ENCODE results near the gene NUBP1. TPM values are rescaled to one million over a fixed set of nuclear protein-coding genes. Genes with fewer than 3 reads are reported as not detected.
A peak's percentile ranks its signal among the peaks of the same experiment; 100 is the strongest.

NUBP1 gene
- polyA plus RNA-seq, 1 donor (not counting 4 experiments of a cell fraction or from before 2014, with no cell fraction given), result 22.2 TPM

DNA sequence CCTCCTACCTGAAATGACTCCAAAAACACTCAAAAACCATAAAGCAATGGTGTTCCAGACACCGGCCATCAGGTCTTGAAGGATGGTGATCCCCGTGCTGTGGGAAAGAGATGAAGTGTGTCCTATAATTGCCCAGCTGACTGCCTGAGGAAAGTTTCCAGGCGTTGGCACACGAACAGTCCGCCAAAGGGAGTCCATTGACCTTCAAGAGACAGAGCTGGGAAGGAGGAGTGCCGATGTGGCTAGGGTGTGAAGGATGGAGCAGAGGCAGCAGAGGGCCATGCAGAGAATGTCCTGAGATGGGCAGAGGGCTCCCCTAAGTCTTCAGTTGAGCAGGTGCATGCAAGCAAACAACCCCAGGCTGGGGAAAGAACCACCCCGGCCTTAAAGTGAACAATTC is 11.9 kb upstream of the NUBP1 start:
- no peaks in the 10 kb centered on the region for H3K36me3 ChIP-seq (ENCODE audit: control insufficient read depth in 2 of 2, extremely low read depth in 1 of 2, insufficient read depth in 2 of 2, low read length in 2 of 2)
- H3K27ac ChIP-seq (ENCODE audit: control insufficient read depth, insufficient read depth, low read length), result no peak overlapping the region
- peaks cover 12% of the 10 kb centered on the region for H3K4me1 ChIP-seq (ENCODE audit: control insufficient read depth, extremely low read depth, insufficient read depth, low read length)
- H3K79me2 ChIP-seq (ENCODE audit: control insufficient read depth, insufficient read depth, low read length), result no peaks in the 10 kb centered on the region
- no peaks in the 10 kb centered on the region for H3K9me3 ChIP-seq (ENCODE audit: control insufficient read depth, low read depth, low read length)
- H4K20me1 ChIP-seq (ENCODE audit: control insufficient read depth, extremely low read depth, insufficient read depth, low read length), result no peaks in the 10 kb centered on the region
- TF ChIP-seq, protein P1, sequence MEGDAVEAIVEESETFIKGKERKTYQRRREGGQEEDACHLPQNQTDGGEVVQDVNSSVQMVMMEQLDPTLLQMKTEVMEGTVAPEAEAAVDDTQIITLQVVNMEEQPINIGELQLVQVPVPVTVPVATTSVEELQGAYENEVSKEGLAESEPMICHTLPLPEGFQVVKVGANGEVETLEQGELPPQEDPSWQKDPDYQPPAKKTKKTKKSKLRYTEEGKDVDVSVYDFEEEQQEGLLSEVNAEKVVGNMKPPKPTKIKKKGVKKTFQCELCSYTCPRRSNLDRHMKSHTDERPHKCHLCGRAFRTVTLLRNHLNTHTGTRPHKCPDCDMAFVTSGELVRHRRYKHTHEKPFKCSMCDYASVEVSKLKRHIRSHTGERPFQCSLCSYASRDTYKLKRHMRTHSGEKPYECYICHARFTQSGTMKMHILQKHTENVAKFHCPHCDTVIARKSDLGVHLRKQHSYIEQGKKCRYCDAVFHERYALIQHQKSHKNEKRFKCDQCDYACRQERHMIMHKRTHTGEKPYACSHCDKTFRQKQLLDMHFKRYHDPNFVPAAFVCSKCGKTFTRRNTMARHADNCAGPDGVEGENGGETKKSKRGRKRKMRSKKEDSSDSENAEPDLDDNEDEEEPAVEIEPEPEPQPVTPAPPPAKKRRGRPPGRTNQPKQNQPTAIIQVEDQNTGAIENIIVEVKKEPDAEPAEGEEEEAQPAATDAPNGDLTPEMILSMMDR (optimal IDR thresholded peaks at IDR 0.05 in 1 of 3, IDR thresholded peaks at IDR 0.05 in 1 of 3, conservative IDR thresholded peaks at IDR 0.05 in 1 of 3; ENCODE audit: extremely low read depth in 1 of 3, insufficient read depth in 2 of 3, low read length in 3 of 3), result no peak
- no peak for TF ChIP-seq EZH2 (IDR thresholded peaks at IDR 0.05; ENCODE audit: low read length)
- no peaks in the 10 kb centered on the region for H3K9me1 ChIP-seq (ENCODE audit: control insufficient read depth, extremely low read depth, insufficient read depth, low read length)
- dilution Hi-C loops (cut with MboI; ENCODE audit: extremely low pct_ligation_motif_present, low sequenced_read_pairs), result loop anchor here (25.0 kb wide), 1 partner anchor 181 kb away; no protein-coding TSS in a partner anchor
- no peak overlapping the region for H2AFZ ChIP-seq (ENCODE audit: control insufficient read depth, low read length)
- FAIRE-seq (no peak), DNase-seq (ENCODE audit: low read depth, low spot score) (no peak)
- no peak overlapping the region for H3K4me3 ChIP-seq (ENCODE audit: control insufficient read depth in 2 of 3, extremely low read depth in 1 of 3, insufficient read depth in 2 of 3, low read depth in 1 of 3, low read length in 3 of 3)
- H3K9ac ChIP-seq (ENCODE audit: control insufficient read depth, extremely low read depth, insufficient read depth, low read length), result no peak overlapping the region
- H3K4me2 ChIP-seq (ENCODE audit: control insufficient read depth, extremely low read depth, insufficient read depth, low read depth, low read length), result no peak overlapping the region
- peaks cover 5% of the 10 kb centered on the region for H3K27me3 ChIP-seq (ENCODE audit: control insufficient read depth, extremely low read depth, insufficient read depth, low read length)

DNA sequence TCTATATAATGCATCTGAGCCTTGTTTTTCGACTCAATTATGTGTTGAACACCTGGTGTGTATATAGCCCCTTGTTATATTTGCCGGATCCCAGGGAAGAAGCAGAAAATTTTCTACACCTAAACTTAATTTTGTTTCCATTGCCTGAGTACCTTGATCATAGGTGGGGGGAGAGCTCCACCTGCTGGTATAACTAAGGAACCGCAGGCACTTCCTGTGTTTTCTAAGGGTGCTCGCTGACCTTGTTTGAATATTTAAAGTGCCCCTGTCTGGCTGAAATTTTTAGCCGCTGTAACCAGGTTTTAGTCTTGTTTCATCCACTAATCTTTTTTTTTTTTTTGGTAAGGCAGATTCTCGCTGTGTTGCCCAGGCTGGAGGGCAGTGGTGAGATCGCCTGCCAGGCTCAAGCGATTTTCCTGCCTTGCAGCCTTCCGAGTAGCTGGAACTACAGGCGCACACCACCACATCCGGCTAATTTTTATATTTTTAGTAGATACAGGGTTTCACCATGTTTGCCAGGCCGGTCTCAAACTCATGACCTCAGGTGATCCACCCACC is 6.5 kb upstream of the NUBP1 start:
- dilution Hi-C loops (cut with MboI; ENCODE audit: extremely low pct_ligation_motif_present, low sequenced_read_pairs), result loop anchor here (25.0 kb wide), 1 partner anchor 175 kb away; no protein-coding TSS in a partner anchor
- no peaks in the 10 kb centered on the region for H3K36me3 ChIP-seq (ENCODE audit: control insufficient read depth in 2 of 2, extremely low read depth in 1 of 2, insufficient read depth in 2 of 2, low read length in 2 of 2)
- H3K27ac ChIP-seq (ENCODE audit: control insufficient read depth, insufficient read depth, low read length), result no peak overlapping the region
- H3K4me3 ChIP-seq (ENCODE audit: control insufficient read depth in 2 of 3, extremely low read depth in 1 of 3, insufficient read depth in 2 of 3, low read depth in 1 of 3, low read length in 3 of 3), result no peak overlapping the region
- TF ChIP-seq EZH2 (IDR thresholded peaks at IDR 0.05; ENCODE audit: low read length), result no peak
- TF ChIP-seq, protein P1 (optimal IDR thresholded peaks at IDR 0.05 in 1 of 3, IDR thresholded peaks at IDR 0.05 in 1 of 3, conservative IDR thresholded peaks at IDR 0.05 in 1 of 3; ENCODE audit: extremely low read depth in 1 of 3, insufficient read depth in 2 of 3, low read length in 3 of 3), result peak; percentile 77 to 91 (median 80)
- H3K4me1 ChIP-seq (ENCODE audit: control insufficient read depth, extremely low read depth, insufficient read depth, low read length), result peaks cover 6% of the 10 kb centered on the region
- no peak overlapping the region for H2AFZ ChIP-seq (ENCODE audit: control insufficient read depth, low read length)
- no peaks in the 10 kb centered on the region for H3K79me2 ChIP-seq (ENCODE audit: control insufficient read depth, insufficient read depth, low read length)
- no peaks in the 10 kb centered on the region for H3K27me3 ChIP-seq (ENCODE audit: control insufficient read depth, extremely low read depth, insufficient read depth, low read length)
- H3K9ac ChIP-seq (ENCODE audit: control insufficient read depth, extremely low read depth, insufficient read depth, low read length), result no peak overlapping the region
- no peak for DNase-seq (ENCODE audit: low read depth, low spot score)
- no peaks in the 10 kb centered on the region for H3K9me1 ChIP-seq (ENCODE audit: control insufficient read depth, extremely low read depth, insufficient read depth, low read length)
- H3K4me2 ChIP-seq (ENCODE audit: control insufficient read depth, extremely low read depth, insufficient read depth, low read depth, low read length), result no peak overlapping the region
- FAIRE-seq, result no peak
- H4K20me1 ChIP-seq (ENCODE audit: control insufficient read depth, extremely low read depth, insufficient read depth, low read length), result no peaks in the 10 kb centered on the region
- H3K9me3 ChIP-seq (ENCODE audit: control insufficient read depth, low read depth, low read length), result no peaks in the 10 kb centered on the region
